Measurements from ENCODE around the gene TMEM91.
"Not testable (repeated sequence)": the region's sequence is repeated elsewhere in the genome, so short reads cannot be mapped to it uniquely, and the experiment has no call there.

TMEM91 gene

DNA sequence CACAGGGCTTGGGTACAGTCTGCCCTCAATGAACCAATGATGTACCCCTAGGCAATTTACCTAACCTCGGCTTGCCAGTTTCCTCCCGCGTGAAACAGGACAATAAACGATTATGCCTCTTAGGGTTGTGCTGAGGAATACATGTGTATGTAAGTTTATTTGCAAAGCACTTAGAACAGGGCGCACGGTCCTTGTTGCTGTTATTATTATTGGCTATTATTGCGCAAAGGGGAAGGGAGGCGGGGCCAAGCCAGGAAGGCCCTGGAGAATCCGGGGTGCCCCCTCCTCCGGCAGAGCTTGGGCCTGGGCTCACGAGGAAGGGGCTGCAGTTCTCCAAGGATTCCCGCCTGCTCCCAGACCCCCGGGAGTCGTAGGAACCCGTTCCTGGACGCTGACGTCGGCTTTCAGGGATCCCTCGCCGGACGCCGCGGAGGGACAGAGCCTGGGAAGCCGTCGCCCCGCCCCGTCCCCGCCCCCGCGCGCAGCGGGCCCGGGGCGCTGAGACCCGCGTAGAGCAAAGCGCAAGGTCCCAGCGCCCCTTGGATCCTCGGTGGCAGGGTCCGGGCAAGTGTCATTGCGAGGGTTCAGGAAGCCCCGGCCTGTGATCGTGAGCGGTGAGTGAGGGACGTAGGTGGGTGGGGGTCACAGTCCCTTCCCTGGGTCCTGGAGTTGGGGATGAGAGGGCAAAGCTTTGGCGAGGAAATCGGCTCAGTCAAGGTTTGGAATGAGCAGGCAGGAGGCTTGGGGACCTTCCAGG is at the start of gene TMEM91:
TMEM91 (plus strand) TSS at position 293 of the 757 bp plus-strand sequence. CDS start 1,777 bp downstream, outside the sequence.
- DNase-seq, result peak in 1 of 4 experiments; percentile 27

DNA sequence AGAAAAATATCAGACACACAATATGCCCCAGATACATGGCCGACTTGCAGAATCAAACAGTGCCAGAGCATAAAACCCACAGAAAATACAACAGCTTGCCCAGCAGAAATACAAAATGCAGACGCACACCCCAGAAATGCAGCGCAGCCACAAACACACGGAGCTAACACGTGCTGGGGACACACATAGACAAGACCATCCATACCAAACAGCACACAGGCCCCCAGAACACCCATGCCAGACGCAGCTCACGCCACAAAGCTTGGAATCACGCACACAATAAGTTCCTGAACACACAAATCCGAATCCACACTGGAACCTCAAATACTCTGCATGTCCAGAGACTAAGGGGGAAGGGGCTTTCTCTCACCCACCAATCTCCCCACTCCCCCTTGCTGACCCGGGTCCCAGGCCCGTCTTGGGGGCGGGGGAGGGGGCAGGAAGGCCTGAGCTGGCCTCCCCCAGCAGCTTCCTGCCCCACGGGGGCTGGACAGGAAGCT is 49.2 kb upstream of the TMEM91 start:
- no peak for DNase-seq

DNA sequence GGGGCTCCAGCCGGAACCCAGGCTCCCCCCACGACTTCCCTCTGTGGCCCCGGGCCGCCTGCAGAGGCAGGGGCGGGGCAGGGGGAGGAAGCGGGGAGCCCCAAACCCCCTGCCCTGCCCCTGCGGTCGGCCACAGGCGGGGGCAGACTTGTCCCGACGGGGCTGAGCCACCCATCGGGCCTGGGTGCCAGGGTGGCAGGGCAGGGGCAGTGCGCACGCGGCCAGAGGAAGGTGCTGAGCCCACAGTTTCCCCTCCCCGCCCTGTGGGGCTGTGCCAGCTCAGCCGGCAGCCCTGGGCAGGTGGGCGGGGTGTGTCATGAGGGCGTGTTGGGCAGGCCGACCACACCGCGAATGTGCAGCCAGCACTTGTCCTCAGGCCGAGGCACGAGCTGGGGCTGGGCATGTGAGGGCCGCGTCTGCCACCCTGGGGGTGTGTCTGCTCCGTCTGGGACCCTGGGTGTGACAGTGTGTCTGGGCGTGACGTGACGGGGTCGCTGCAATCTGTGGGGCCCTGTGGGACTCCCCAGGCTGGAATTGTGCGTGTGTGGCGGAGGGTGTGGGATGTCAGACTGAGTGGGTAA is 48.7 kb upstream of the TMEM91 start:
- DNase-seq, result peak; percentile 38 to 67 (median 48)

DNA sequence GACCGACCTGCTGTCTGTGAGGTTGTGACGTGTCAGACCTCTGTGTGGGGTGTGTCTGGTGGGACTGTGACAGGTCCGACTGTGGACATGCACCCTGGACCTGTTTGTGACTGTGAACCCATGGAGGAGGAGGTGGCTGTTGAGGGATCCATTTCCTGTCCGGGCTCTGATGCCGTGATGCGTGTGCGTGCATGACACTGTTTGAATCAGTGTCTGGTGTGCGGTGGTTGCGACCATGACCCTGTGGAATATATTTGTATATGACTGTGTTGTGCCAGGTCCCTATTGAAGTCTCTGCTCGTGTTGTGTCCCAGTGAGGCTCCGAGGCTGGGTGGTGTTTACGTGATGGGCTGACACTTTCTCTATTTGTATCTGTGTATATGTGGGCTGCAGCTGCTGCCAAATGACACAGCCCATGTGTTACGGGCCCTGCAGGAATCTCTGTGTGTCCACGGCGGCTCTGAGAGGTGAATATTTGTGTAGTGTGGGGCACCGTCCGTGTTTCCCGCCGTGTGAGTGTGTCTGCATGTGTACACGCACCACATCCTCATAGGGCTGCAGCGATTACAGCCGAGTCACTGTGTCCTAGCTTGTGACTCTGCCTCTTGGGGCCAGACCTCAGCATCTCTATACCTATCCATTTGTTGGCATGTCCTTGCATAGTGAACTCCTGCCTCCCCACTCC is 48.0 kb upstream of the TMEM91 start:
- no peak for DNase-seq

DNA sequence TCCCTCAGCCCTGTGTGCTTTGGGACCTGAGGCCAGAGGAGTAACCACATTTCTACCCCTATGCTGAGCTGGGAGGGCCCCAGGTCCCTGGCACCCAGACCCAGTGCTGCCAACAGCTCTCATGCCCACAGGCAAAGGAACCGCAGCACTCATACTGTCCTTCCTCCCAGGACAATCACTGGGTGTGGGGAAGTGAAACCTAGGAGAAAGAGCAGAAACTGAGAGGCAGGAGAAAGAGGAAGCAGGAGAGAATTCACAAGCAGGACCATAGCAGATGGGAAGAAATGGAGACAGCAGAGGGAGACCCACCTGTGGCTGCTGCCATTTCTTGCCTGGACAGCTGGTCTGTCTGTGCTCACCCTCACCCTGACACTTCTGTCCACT is 47.5 kb upstream of the TMEM91 start:
- DNase-seq, result no peak

DNA sequence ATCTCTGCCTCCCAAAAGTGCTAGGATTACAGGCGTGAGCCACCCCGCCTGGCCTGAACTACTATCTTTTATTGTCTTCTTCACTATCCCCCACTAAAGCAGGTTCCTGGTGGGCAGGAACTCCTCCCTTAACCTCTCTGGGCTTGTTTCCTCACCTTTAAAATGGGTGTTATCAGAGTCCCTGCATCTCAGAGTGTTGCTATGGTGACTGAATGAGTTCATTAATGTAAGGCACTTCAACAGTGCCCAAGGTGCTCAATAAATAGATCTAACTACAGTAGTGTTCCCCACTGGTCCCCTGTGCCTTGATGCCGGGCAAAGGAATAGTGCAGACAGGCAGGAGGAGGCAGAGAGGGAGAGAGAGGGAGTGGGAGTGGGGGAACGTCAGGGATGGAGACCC is 45.9 kb upstream of the TMEM91 start:
- no peak for DNase-seq

- no peak for DNase-seq
Measured at GRCh38 chr19:41330946-41331678, 45.2 kb upstream of the TMEM91 start.

GRCh38 chr19:41332000-41332399 is 44.3 kb upstream of the TMEM91 start:
- DNase-seq, result no peak

DNA sequence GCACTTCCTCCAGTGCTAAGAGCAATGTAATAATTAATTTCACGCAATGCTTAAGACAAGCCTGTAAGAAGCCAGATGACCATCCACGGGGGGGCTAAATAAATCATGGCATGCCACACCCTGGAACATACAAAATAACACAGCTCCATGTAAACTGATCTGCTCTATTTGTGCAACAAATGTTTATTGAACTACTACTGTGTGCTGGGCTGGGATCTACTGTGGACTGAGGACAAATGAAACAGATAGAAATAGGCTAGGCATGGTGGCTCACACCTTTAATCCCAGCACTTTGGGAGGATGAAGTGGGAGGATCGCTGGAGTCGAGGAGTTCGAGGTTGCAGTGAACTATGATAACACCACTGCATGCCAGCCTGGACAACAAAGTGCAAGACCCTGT is 43.9 kb upstream of the TMEM91 start:
- no peak for DNase-seq

GRCh38 chr19:41334793-41335192 is 41.5 kb upstream of the TMEM91 start:
- no peak for DNase-seq

DNA sequence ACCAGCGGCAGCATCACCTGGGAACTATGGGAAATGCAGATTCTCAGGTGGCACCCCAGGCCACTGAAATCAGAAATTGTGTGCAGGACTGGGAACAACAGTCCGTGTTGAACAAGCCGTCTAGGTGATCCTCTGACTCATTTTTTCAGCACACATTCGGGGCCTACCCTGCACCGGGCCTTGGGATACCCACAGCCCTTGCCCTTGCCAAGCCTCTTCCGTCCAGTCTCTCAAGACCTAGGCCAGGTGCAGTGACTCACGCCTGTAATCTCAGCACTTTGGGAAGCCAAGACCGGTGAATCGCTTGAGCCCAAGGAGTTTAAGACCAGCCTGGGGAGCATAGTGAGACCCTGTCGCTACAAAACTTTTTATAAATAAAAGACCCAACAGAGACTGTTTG is 40.9 kb upstream of the TMEM91 start:
- DNase-seq, result no peak

GRCh38 chr19:41339936-41340335 is 36.4 kb upstream of the TMEM91 start:
- no peak for DNase-seq

DNA sequence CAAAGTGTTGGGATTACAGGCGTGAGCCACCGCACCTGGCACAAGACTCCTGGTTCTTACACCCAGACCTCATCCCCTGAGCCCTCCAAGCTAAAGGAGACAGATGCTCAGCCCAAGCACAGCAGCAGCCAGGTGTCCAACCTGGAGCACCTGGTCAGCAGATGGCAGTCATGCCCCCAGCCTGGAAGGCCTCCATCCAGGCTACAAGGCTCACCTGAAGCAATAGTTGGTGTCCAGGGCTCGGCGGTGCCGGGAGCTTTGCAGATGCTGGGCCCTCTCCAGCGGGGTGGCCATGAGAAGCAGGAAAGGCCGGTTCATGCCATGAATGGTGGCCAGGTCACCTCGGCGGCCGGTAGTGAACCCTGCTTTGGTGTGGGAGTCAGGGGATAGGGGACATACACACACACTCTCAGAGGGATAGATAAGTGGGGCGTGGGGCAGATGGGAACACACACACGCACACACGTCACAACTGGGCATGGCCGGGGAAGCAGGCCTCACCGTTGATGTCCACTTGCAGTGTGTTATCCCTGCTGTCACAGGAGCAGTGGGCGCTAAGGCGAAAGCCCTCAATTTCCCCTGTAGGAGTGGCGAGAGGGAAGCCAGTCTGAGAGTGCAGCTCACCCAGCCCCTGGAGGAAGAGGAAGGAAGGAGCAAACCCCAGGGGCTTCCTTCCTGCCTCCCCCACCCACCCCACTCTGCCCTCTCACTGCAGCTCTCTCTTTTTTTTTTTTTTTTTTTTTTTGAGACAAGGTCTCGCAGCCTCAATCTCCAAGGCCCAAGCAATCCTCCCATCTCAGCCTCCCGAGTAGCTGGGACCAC is 34.5 kb upstream of the TMEM91 start:
- DNase-seq, result no peak

GRCh38 chr19:41344162-41344561 is 32.2 kb upstream of the TMEM91 start:
- no peak for DNase-seq

DNA sequence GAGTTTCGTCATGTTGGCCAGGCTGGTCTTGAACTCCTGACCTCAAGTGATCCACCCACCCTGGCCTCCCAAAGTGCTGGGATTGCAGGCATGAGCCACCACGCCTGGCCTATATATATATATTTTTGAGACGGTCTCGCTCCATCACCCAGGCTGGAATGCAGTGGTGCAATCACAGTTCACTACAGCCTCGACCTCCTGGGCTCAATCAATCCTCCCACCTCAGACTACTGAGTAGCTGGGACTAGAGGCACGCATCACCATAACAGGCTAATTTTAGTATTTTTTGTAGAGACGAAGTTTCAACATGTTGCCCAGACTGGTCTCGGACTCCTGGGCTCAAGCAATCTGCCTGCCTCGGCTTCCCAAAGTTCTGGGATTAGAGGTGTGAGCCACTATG is 29.4 kb upstream of the TMEM91 start:
- not testable (repeated sequence) for DNase-seq

GRCh38 chr19:41350735-41351338 is 25.5 kb upstream of the TMEM91 start:
- DNase-seq, result no peak

DNA sequence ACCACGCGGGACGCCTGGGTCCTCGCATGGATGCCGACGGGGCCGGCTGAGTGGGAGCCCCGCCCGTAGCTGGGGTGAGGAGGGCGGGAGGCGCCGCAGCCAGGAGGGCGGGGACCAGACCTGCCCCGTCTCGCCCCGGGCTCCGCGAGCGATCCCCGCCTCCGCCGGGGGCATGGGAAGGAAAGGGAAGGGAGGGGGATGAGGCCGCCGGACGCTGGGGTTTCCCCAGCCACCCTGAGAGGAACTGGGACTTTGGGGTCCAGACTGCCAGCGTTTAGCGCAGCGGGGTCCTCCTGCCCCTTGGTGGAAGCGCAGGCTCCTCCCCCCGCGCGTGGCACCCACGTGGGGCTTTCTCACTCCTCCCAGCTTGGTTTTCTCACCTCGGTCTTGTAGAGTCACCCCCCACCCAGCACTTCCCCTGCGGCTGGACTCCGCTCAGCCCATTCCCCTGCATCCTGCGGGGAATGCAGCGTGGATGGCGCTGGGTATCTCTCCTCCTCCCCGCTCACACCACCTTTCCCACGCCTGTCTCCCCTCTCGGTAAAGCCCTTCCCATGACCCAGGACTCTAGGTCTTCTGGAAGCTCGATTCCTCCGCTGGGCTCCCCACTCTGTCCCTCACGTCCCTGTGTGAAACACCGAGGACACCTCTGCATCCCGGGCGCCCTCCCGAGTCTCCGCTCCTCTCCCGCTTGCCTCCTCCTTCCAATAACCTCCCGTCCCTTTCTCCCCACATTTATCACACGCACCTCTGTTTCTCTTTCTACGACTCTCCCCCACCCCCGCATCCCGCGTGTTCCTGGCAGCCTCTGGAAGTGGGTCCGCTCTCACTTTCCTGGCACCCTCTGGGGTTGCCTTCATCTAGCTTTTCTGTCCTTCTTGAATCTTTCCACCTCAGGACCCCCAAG is 24.7 kb upstream of the TMEM91 start:
- peak; percentile 47 to 78 (median 64) for DNase-seq

- no peak for DNase-seq
Measured at GRCh38 chr19:41352279-41352608, 24.1 kb upstream of the TMEM91 start.

- DNase-seq, result peak; percentile 49 to 79 (median 60)
Measured at GRCh38 chr19:41352609-41353465, 23.5 kb upstream of the TMEM91 start.
